Body of pancreas (tissue), 4 donors: Measurements from ENCODE around the gene CNTNAP2. TPM values are rescaled to one million over a fixed set of nuclear protein-coding genes. Genes with fewer than 3 reads are reported as not detected.

Experiments
- ATAC-seq: fragments of 150-250 bp; one replicate; pipeline ENCODE4 v1.9.1; 2016
- DNase-seq, 4 donors: peaks; one replicate each; pipeline ENCODE4 v3.0.0-alpha.2; 2019
- H3K27ac ChIP-seq, 4 donors: fragments of 200-600 bp; sonication (generic); 1 replicate in 3 of 4; 2 replicates in 1 of 4; pipeline versions ENCODE4 v1.5.1 to v1.6.1; 2016 to 2019; ENCODE audit warnings: mild to moderate bottlenecking in 1 of 4, mixed read lengths in 1 of 4, moderate library complexity in 1 of 4
- H3K27me3 ChIP-seq, 2 donors: fragments of 200-600 bp; sonication (generic); one replicate each; pipeline ENCODE4 v1.6.0; 2016; ENCODE audit warnings: mild to moderate bottlenecking in 1 of 2
- H3K36me3 ChIP-seq, 2 donors: fragments of 200-600 bp; sonication (generic); replicated peaks in 1 of 2; 2 replicates each; pipeline ENCODE4 v1.5.1; 2016; ENCODE audit warnings: low read depth in 2 of 2; ENCODE audit not compliant: insufficient read depth in 1 of 2
- H3K4me1 ChIP-seq: fragments of 200-600 bp; sonication (generic); one replicate; pipeline ENCODE4 v1.6.0; 2016
- H3K4me3 ChIP-seq, 2 donors: fragments of 200-600 bp; sonication (generic); 1 replicate in 1 of 2; 2 replicates in 1 of 2; pipeline ENCODE4 v1.5.1; 2016 to 2019
- H3K9me3 ChIP-seq, 3 donors: fragments of 200-600 bp; sonication (generic); 1 replicate in 2 of 3; 2 replicates in 1 of 3; pipeline ENCODE4 v1.5.1; 2016
- POLR2A ChIP-seq, 3 donors: fragments of 450-650 bp; IDR thresholded peaks; one replicate each; pipeline ENCODE4 v1.6.1; 2016; ENCODE audit warnings: antibody characterized with exemption in 3 of 3, mild to moderate bottlenecking in 2 of 3
- WGBS, 2 donors: methylation state at CpG; one replicate each; pipeline ENCODE4 v1.1.5; 2017; 5-methylcytosine and 5-hydroxymethylcytosine counted together
- intact Hi-C: fragments of 100-400 bp; cut with DNase I; formaldehyde crosslinking; loops from one replicate; pipeline ENCODE4 v1.15.1; 2023
- total RNA-seq, 2 donors: library from RNA; depleted of rRNA; stranded (reverse); fragments of >200 nt; gene quantifications; one replicate each; pipeline ENCODE4 v1.1.0, GENCODE V29; 2016
- TF ChIP-seq, protein P1 (sequence below), 7 experiments: fragments of 450-650 bp in 4 of 7; fragments of 200-600 bp in 3 of 7; sonication (generic) in 3 of 7; IDR thresholded peaks; one replicate each; pipeline ENCODE4 v1.5.1; 2016 to 2019; ENCODE audit warnings: antibody characterized with exemption in 7 of 7

Gene CNTNAP2
- total RNA-seq, 2 donors from 2014 or later = 1.0 TPM; not detected in 1

DNA sequence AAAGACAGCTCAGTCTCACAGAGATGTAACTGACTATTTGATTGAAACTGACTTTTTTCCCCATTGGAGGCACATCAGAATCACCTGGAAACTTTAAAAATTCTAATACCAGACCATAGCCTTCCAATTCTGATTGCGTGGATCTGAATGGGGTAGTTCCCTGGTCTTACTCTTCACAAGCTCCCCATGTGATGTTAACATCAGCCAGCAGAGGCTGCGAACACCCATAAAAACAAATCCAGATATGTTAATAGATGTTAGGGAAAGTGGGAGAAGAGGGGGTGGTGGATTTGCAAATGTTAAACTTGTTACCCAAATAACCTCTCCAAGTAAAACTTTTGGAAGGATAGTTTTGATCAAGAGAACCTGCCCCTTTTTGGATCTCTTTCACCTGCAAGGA, 1133.4 kb downstream of the CNTNAP2 start:
- DNase-seq = no peak
- no peaks in the 10 kb centered on the region for H3K27me3 ChIP-seq
- no peaks in the 10 kb centered on the region for H3K4me1 ChIP-seq
- 66 to 79% methylated on average over 2 of the region's 2 CpGs for WGBS, 2 donors
- TF ChIP-seq, protein P1, sequence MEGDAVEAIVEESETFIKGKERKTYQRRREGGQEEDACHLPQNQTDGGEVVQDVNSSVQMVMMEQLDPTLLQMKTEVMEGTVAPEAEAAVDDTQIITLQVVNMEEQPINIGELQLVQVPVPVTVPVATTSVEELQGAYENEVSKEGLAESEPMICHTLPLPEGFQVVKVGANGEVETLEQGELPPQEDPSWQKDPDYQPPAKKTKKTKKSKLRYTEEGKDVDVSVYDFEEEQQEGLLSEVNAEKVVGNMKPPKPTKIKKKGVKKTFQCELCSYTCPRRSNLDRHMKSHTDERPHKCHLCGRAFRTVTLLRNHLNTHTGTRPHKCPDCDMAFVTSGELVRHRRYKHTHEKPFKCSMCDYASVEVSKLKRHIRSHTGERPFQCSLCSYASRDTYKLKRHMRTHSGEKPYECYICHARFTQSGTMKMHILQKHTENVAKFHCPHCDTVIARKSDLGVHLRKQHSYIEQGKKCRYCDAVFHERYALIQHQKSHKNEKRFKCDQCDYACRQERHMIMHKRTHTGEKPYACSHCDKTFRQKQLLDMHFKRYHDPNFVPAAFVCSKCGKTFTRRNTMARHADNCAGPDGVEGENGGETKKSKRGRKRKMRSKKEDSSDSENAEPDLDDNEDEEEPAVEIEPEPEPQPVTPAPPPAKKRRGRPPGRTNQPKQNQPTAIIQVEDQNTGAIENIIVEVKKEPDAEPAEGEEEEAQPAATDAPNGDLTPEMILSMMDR (IDR thresholded peaks at IDR 0.05) = no peak
- TF ChIP-seq POLR2A (IDR thresholded peaks at IDR 0.05) = no peak
- H3K9me3 ChIP-seq = no peaks in the 10 kb centered on the region
- intact Hi-C loops = no loop called here
- no peak overlapping the region for H3K27ac ChIP-seq
- no peak overlapping the region for H3K4me3 ChIP-seq
- no peaks in the 10 kb centered on the region for H3K36me3 ChIP-seq
- no peak for ATAC-seq

DNA sequence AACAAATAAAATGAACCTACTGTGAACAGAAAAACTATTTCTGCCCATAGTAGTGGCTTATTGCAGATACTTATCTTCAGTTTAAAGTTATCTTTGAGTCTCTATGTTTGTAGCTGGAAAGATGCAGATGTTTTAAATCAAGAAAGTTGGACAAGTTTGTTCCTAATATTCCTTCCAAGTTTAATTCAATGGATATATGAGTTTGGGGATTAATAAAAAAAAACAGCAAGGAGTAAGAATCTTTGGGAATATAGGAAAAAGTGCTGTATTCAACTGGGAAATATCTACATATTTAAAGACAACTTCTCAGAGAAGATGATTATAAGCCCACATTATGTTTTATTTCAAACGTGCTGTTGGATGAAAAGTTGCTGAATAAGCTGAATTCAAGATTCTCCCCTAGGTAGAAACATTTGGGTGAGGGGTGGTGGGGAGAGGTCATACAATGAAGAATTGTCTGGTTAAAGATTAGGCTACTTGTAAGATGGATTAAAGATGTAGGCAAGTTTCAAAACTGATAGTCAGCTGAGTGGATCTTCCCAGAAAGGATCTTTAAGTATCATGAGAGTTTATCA, 1135.2 kb downstream of the CNTNAP2 start:
- intact Hi-C loops = no loop called here
- ATAC-seq (no peak), DNase-seq (no peak)
- WGBS, 2 donors = 47 to 48% methylated on average over 1 of the region's 1 CpG
- Histone ChIP-seq H3K9me3 (no peaks in the 10 kb centered on the region), H3K4me3 (no peak overlapping the region), H3K4me1 (no peaks in the 10 kb centered on the region), H3K27ac (no peak overlapping the region), H3K36me3 (no peaks in the 10 kb centered on the region), H3K27me3 (no peaks in the 10 kb centered on the region)
- TF ChIP-seq POLR2A (IDR thresholded peaks at IDR 0.05) = no peak
- TF ChIP-seq, protein P1 (IDR thresholded peaks at IDR 0.05) = no peak

DNA sequence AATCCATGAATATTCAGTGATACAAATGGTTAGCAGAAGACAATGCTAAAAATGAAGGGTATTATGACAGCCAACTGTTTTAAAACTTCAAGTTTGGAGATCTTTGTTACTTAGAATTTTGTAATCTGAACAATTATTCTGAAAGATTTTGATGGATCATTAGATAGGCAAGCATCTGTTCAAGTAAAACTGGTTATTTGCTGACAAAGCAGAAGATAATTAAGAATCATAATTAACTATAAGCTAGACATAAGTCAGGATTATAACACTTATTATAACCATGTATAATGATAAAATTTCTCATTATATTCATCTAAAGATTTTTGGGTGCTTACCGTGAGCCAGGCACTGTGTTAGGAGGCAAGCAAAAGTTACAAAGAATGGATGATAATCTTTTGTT, 1145.1 kb downstream of the CNTNAP2 start:
- H3K9me3 ChIP-seq = no peaks in the 10 kb centered on the region
- no peak overlapping the region for H3K4me3 ChIP-seq
- no peak overlapping the region for H3K27ac ChIP-seq
- TF ChIP-seq, protein P1 (IDR thresholded peaks at IDR 0.05) = no peak
- TF ChIP-seq POLR2A (IDR thresholded peaks at IDR 0.05) = no peak
- DNase-seq = no peak
- H3K4me1 ChIP-seq = no peaks in the 10 kb centered on the region
- WGBS, 2 donors = 93 to 96% methylated on average over 1 of the region's 1 CpG
- ATAC-seq = no peak
- H3K36me3 ChIP-seq = no peaks in the 10 kb centered on the region
- H3K27me3 ChIP-seq = no peaks in the 10 kb centered on the region
- intact Hi-C loops = no loop called here

DNA sequence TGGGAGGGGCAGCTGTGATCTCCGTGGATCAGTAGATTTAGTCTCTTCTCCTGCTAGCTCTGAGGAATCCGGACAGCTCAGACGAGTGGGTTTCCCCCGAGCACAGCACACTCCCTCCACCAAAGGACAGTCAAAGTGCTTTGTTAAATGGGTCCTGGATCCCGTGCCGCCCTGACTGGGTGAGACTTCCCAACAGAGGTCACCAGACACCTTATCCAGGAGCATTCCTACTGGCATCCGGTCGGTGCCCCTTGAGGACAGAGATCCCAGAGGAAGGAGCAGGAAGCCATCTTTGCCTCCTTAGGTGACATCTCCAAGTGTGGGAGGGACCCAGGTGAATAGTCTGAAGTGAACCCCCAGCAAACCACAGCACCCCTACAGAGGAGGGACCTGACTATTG, 1148.9 kb downstream of the CNTNAP2 start:
- intact Hi-C loops = no loop called here
- no peaks in the 10 kb centered on the region for H3K27me3 ChIP-seq
- no peaks in the 10 kb centered on the region for H3K9me3 ChIP-seq
- no peak overlapping the region for H3K27ac ChIP-seq
- DNase-seq = no peak
- no peaks in the 10 kb centered on the region for H3K36me3 ChIP-seq
- no peak for ATAC-seq
- TF ChIP-seq POLR2A (IDR thresholded peaks at IDR 0.05) = no peak
- TF ChIP-seq, protein P1 (IDR thresholded peaks at IDR 0.05) = no peak
- H3K4me3 ChIP-seq = no peak overlapping the region
- 82 to 85% methylated on average over 8 of the region's 8 CpGs for WGBS, 2 donors
- H3K4me1 ChIP-seq = no peaks in the 10 kb centered on the region

DNA sequence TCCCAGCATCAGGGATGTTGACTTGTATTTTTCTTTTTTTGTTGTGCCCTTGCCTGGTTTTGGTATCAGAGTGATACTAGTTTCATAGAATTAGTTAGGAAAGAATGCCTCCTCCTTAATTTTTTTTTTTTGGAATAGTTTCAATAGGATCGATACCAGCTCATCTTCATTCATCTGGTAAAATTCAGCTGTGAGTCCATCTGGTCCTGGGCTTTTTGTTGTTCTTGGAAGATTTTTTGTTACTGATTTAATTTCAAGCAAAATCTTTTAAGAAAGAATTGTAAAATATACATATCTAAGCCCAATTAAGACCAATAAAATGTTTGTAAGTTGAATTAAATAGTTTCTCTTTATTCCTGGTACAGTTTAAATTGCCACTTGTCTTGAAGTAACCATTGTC, 1159.5 kb downstream of the CNTNAP2 start:
- 68 to 78% methylated on average over 1 of the region's 1 CpG for WGBS, 2 donors

More for the DNA sequence above, 1159.5 kb downstream of the CNTNAP2 start:
- Histone ChIP-seq H3K9me3 (no peaks in the 10 kb centered on the region), H3K4me3 (no peak overlapping the region), H3K4me1 (no peaks in the 10 kb centered on the region), H3K36me3 (no peaks in the 10 kb centered on the region), H3K27ac (no peak overlapping the region), H3K27me3 (no peaks in the 10 kb centered on the region)
- intact Hi-C loops = no loop called here
- DNase-seq = no peak
- no peak for ATAC-seq
- TF ChIP-seq, protein P1 (IDR thresholded peaks at IDR 0.05) = no peak
- no peak for TF ChIP-seq POLR2A (IDR thresholded peaks at IDR 0.05)
